GM18505 (cell line): ENCODE data around the gene AKNA.

Experiments used
- ATAC-seq: cut with Tn5 transposase; IDR thresholded peaks from one replicate; pipeline ENCODE4 v1.9.1; 2021; ENCODE audit not compliant: unreplicated experiment
- POLR2A ChIP-seq: IDR thresholded peaks from 4 replicates; pipeline ENCODE4 v1.6.1; 2011; ENCODE audit warnings: borderline replicate concordance; ENCODE audit not compliant: insufficient read depth, insufficient read length; ENCODE audit errors: extremely low read depth

AKNA gene

DNA sequence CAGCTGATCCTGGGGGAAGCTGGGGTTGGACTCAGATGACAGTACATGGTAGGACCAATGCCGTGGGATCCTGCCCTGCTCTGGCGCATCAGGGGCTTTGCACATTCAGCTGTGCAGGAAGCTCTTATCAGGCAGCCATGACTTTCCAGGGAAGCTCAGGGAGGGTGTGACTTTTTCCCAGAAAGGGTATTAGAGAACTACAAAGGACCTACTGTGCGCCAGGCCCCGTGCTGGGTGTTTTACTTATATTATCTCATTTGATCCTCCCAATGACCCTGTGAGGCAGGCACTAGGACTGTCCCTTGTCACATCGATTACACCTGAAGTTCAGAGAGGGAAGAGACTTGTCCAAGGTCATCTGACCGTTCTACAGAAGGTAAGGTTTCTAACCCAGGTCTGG, 23.7 kb upstream of the AKNA start:
- ATAC-seq = no peak
- no peak for TF ChIP-seq POLR2A

DNA sequence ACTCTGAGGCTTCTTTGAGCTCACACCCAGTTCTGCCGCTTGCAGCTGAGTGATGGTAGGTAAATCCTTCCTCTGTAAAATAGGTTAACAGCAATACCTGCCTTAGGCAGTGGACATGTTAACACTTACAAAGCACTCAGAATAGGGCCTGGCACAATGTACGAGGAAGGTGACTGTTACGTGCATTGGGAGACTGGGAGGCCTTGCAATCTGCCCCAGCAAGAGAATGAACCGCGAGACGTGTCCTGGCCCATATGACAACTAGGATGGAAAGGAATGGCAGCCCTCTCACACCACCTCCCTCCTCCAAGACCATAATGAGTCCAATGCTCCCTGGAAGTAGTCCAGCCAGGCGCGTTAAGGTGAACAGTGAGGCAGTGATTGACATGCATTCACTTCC, 23.1 kb upstream of the AKNA start:
- ATAC-seq = no peak
- no peak for TF ChIP-seq POLR2A

DNA sequence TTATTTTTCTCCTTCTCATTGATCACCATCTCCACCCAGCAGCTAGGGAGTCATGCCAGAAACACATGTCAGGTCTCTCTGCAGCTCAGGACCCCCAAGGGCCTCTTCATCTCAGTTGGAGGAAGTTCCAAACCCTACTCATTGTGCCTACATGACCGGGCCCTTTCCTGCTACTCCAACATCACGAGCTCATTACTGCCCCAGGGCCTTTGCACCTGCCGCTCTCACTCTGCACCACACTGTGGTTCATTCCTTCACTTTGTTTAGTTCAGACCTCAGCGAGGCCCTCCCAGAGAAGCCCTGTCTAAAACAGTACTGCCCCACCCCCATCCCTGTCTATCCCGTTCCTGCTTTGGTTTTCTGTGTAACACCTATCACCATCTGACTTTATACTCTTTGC, 22.1 kb upstream of the AKNA start:
- TF ChIP-seq POLR2A = no peak
- ATAC-seq = no peak

DNA sequence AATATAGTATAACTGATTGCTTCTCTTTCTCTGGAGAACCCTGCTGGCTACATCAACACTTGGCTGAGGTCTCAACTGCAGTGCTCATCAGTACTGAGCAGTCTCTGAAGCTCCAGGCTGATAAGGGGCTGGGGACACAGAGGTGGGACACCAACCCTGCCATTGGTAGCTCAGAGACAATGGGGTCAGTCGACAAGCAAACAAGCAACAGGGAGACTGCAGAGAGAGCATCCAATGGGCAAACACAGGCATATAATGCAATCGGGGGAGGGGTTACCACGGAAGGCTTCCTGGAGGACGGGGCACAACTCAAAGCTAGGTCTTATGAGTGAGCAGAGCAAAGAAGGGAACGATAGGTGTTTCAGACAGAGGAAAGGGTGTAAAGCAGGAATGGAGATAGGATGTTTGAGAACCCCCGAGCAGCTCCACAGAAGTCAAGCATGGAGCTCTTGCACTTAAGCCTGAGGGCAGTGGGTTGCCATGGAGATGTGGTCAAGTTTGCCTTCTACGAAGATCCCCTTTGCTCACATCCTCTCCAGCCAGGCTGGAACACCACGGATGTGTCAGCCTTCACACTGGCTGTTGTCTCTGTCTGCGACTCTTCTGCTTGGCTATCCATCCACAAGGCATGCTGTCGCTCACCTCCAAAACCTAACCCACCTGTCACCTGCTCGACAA, 21.5 kb upstream of the AKNA start:
- TF ChIP-seq POLR2A = no peak
- ATAC-seq = no peak

GRCh38 chr9:114408645-114409044, 20.9 kb upstream of the AKNA start:
- no peak for TF ChIP-seq POLR2A
- no peak for ATAC-seq

DNA sequence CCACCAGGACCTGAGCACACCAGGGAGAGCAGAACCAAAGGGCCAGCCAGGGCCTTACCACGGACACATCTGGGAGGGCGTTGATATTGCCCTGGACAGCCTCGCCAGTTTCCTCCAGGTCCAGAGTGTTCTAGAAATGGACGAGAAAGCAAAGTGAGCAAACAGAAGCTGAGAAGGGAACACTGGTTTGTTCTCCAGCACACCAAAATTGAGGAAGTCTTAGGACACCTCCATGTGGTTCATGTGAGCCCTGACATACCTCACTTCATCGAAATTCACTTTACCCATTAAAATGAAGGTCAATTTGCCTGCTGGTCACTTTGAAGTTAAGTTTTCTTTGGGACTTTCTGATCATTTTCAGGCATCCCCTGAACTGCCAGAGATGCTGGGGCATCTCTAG, 20.1 kb upstream of the AKNA start:
- ATAC-seq = no peak
- TF ChIP-seq POLR2A = no peak

DNA sequence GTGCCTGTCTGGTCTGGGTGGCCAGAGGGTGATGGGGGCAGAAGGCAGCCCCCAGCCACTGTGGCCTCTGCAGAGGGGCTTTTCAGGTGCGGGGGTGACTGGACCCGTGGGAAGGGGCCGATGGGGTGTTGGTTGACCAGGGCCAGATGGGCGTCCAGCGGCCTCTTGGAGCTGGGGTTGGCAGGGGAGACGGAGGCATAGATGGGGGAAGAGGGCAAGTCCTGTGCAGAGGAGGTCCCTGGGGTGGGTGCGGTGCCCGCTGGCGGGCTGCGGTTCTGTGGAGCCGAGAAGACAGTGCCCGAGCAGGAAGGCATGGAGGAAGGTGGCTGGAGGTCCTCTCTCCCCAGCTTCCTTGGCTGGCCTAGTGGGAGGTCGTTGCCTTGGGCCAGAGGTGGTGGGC, 18.7 kb upstream of the AKNA start:
- no peak for TF ChIP-seq POLR2A
- ATAC-seq = no peak

DNA sequence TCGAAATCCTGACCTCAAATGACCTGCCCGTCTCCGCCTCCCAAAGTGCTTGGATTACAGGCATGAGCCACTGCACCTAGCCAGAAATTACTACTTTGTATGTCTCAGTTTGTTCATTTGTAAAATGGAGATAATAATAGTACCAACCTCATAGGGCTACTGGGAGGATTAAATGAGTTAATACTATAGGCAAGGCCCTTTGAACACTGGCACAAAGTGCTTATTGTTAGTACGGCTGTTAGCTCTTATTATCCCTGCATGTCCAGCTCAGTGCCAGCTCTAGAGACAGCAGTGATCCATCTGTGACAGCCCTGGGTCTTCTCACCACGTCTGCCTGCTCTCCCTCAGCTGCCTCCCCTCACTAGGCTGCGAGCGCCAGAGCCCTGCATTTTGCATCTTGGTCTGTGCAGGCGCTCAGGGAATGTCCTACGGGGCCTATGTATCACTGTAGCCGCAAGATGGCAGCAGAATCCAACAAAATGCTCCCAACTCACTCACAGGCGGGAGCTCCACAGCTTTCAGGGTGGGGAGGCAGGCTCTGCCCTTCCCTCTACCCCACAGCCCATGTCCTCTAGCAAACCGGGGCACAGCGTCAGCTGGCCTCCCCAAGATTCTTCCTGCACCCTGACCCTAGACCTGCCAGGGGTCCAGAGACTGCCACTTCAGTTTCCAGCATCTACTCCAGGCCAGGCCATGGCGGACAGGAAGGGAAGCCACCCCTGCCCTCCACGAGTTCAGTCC, 17.7 kb upstream of the AKNA start:
- no peak for TF ChIP-seq POLR2A
- peak; percentile 76 for ATAC-seq

GRCh38 chr9:114404531-114404930, 16.7 kb upstream of the AKNA start:
- no peak for TF ChIP-seq POLR2A
- ATAC-seq = no peak

- no peak for ATAC-seq
- TF ChIP-seq POLR2A = no peak
Measured at GRCh38 chr9:114403153-114403756, 15.5 kb upstream of the AKNA start.

GRCh38 chr9:114401344-114401743, 13.6 kb upstream of the AKNA start:
- no peak for TF ChIP-seq POLR2A
- ATAC-seq = no peak

DNA sequence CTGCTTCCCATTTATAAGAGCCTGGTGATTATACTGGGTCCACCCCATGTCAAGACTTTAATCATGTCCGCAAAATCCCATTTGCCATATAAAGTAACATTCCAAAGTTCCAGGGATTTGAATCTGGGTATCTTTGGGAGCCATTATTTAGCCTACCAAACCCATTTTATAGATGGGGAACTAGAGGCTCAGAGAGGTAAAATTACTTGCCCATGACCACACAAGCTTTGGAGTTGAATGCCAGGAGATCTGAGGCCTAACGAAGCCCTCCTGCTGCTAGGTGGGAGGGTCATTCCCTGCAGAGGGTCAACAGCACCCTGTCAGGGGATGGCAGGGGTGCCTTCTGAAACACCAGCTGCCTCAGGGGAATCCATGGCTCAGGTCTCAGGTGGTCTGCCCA, 13.0 kb upstream of the AKNA start:
- ATAC-seq = no peak
- no peak for TF ChIP-seq POLR2A

- no peak for TF ChIP-seq POLR2A
- no peak for ATAC-seq
Measured at GRCh38 chr9:114400219-114400618, 12.4 kb upstream of the AKNA start.

DNA sequence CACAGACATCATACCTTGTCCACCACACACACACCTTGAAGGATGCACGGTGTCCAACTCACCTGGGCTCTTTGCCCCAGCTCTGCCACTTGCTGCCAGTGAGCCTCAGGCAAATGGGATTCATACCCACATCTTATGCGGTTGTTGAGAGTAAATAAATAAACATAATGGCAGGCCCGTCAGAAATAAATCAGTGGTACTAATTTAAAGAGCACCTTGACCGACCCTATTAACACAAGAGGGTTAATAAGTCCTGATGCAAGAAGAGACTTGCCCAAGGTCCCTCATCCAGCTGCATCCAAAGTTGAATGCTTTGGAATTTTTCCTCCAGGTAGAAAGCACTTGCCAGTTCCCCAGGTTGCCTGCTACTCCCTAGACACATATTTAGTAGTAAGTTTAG, 11.6 kb upstream of the AKNA start:
- TF ChIP-seq POLR2A = no peak

DNA sequence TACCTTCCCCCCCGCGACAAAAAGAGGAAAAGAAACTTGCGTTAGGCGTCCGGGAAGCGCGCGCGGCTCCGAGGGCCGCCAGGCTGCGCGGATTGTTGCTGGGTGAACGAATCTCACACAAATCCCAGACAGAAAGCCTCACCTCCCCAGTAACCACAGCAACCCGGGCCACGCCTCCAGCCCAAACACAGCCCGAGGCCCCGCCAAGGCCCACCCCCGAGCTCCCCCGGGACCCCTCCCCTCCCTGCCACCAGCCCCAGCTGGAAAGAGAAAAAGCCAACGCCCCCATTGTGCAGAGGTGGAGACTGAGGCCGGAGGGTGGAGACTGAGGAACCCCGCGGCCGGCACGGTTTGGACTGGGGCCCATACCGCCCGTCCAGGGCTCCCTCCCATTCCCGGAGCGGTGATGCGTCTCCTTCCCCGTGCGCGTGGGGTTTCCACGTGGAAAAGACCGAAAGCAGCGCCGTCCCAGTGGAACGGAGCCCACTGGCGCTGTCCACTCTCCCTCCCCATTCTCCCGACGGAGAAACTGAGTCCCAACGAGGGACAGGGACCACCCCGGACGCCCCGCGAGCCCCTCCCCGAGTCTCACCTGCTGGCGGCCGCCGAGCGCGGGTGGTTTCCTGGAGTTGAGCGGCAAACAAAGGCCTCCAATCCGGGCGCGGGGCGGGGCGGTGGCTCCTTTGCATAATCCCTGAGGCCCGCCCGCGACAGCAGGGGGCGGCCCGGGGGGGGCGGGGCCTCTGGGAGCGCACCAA, 10.2 kb upstream of the AKNA start:
- ATAC-seq = peak; percentile 82
- peak; percentile 64 for TF ChIP-seq POLR2A

More for the DNA sequence above, 11.6 kb upstream of the AKNA start:
- no peak for ATAC-seq
